ENCODE data around the gene SLC2A13.
A peak's percentile ranks its signal among the peaks of the same experiment; 100 is the strongest.
"Not testable (repeated sequence)": the region's sequence is repeated elsewhere in the genome, so short reads cannot be mapped to it uniquely, and the experiment has no call there.

Gene SLC2A13

GRCh38 chr12:39752482-39753137 lies 353.3 kb downstream of the SLC2A13 start:
- Mint-ChIP-seq H3K27ac (no peak overlapping the region), H3K9me3 (no peaks in the 10 kb centered on the region), H3K36me3 (ENCODE audit: low read depth) (no peaks in the 10 kb centered on the region), H3K4me3 (no peak overlapping the region), H3K27me3 (ENCODE audit: low read depth) (peaks cover 4% of the 10 kb centered on the region), H3K4me1 (ENCODE audit: low read depth) (no peaks in the 10 kb centered on the region)
- DNase-seq (ENCODE audit: low spot score) = no peak

DNA sequence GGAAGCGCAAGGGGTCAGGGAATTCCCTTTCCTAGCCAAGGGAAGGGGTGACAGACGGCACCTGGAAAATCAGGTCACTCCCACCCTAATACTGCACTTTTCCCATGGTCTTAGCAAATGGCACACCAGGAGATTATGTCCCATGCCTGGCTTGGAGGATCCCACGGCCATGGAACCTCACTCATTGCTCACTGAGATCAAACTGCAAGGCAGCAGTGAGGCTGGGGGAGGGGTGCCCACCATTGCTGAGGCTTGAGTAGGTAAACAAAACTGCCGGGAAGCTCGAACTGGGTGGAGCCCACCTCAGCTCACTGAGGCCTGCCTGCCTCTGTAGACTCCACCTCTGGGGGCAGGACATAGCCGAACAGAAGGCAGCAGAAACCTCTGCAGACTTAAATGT lies 359.7 kb downstream of the SLC2A13 start:
- not testable (repeated sequence) for H3K27me3 Mint-ChIP-seq (ENCODE audit: low read depth); H3K4me3 Mint-ChIP-seq; H3K9me3 Mint-ChIP-seq; DNase-seq (ENCODE audit: low spot score); H3K36me3 Mint-ChIP-seq (ENCODE audit: low read depth); H3K27ac Mint-ChIP-seq; H3K4me1 Mint-ChIP-seq (ENCODE audit: low read depth)

GRCh38 chr12:39743655-39744054 lies 362.2 kb downstream of the SLC2A13 start:
- Mint-ChIP-seq H3K27me3 (ENCODE audit: low read depth) (no peaks in the 10 kb centered on the region), H3K9me3 (peaks cover 9% of the 10 kb centered on the region), H3K36me3 (ENCODE audit: low read depth) (no peaks in the 10 kb centered on the region)

GRCh38 chr12:39736406-39736805 lies 369.5 kb downstream of the SLC2A13 start:
- H3K36me3 Mint-ChIP-seq (ENCODE audit: low read depth) = no peaks in the 10 kb centered on the region

More at GRCh38 chr12:39743655-39744054, 362.2 kb downstream of the SLC2A13 start:
- no peak for DNase-seq (ENCODE audit: low spot score)
- Mint-ChIP-seq H3K4me1 (ENCODE audit: low read depth) (no peaks in the 10 kb centered on the region), H3K27ac (no peak overlapping the region), H3K4me3 (no peak overlapping the region)

DNA sequence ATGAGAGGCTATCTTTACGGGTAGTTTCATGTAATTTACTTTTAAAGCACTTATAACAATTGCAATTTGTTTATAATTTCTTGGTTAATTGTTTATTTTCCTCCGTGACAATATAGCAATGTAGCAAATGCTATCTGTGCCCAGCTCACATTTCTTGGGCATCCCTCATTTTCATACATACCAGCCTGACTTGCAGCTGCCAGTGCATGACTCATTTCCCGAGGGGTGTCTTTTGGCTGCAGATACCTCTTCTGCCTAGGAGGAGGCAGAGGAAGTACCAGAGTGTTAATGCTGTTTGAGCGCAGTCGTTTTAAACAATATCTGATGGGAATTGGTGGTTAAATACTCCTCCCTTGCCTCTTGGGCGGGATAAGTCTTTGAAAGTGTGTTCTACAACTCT lies 382.1 kb downstream of the SLC2A13 start:
- no peaks in the 10 kb centered on the region for H3K36me3 Mint-ChIP-seq (ENCODE audit: low read depth)
- DNase-seq (ENCODE audit: low spot score) = no peak
- H3K9me3 Mint-ChIP-seq = peaks cover 4% of the 10 kb centered on the region
- peaks cover 15% of the 10 kb centered on the region for H3K4me1 Mint-ChIP-seq (ENCODE audit: low read depth)
- peaks cover 2% of the 10 kb centered on the region for H3K27me3 Mint-ChIP-seq (ENCODE audit: low read depth)
- H3K27ac Mint-ChIP-seq = no peak overlapping the region
- no peak overlapping the region for H3K4me3 Mint-ChIP-seq

More at GRCh38 chr12:39736406-39736805, 369.5 kb downstream of the SLC2A13 start:
- H3K27ac Mint-ChIP-seq = no peak overlapping the region
- peaks cover 26% of the 10 kb centered on the region for H3K9me3 Mint-ChIP-seq
- no peaks in the 10 kb centered on the region for H3K27me3 Mint-ChIP-seq (ENCODE audit: low read depth)
- no peak overlapping the region for H3K4me3 Mint-ChIP-seq
- no peaks in the 10 kb centered on the region for H3K4me1 Mint-ChIP-seq (ENCODE audit: low read depth)
- no peak for DNase-seq (ENCODE audit: low spot score)

DNA sequence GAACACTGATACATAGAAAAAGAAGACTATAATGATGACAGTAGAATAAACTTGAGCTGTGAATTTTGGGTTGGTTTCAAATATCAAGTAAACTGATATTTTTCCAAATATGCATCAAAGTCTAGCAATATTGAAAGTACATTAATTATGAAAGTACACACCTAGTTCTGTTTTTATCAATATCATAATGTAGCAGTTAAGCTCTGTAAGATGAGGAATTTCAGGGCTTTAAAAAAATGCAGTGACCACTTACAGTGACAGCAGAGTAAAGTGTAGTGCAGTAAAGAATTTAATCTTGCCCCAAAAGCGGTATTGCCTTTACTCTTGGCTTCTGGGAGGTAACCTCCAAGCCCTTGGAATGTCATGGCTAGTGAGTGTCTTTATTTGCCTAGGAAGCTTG lies 383.4 kb downstream of the SLC2A13 start:
- Mint-ChIP-seq H3K27me3 (ENCODE audit: low read depth) (peaks cover 6% of the 10 kb centered on the region), H3K4me1 (ENCODE audit: low read depth) (peaks cover 15% of the 10 kb centered on the region), H3K27ac (no peak overlapping the region), H3K36me3 (ENCODE audit: low read depth) (no peaks in the 10 kb centered on the region), H3K4me3 (peak overlapping the region; percentile 24), H3K9me3 (peaks cover 4% of the 10 kb centered on the region)
- no peak for DNase-seq (ENCODE audit: low spot score)

GRCh38 chr12:39713552-39713951 lies 392.3 kb downstream of the SLC2A13 start:
- Mint-ChIP-seq H3K4me1 (ENCODE audit: low read depth) (no peaks in the 10 kb centered on the region), H3K27me3 (ENCODE audit: low read depth) (peaks cover 9% of the 10 kb centered on the region), H3K27ac (no peak overlapping the region), H3K4me3 (no peak overlapping the region), H3K36me3 (ENCODE audit: low read depth) (no peaks in the 10 kb centered on the region), H3K9me3 (peaks cover 4% of the 10 kb centered on the region)
- DNase-seq (ENCODE audit: low spot score) = no peak

DNA sequence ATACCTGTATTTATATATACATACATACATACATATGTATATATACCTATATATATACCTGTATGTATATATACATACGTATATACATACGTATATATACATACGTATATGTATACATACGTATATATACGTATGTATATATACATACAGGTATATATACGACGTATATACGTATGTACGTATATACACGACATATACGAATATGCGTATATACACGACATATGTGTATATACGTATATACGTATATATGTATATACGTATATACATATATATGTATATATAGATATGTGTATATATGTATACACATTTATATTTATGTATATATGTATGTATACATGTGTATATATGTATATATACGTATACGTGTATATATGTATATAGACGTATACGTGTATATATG lies 393.5 kb downstream of the SLC2A13 start:
- DNase-seq (ENCODE audit: low spot score) = no peak
- Mint-ChIP-seq H3K36me3 (ENCODE audit: low read depth) (no peaks in the 10 kb centered on the region), H3K27ac (no peak overlapping the region), H3K4me1 (ENCODE audit: low read depth) (no peaks in the 10 kb centered on the region), H3K9me3 (peaks cover 4% of the 10 kb centered on the region), H3K4me3 (no peak overlapping the region), H3K27me3 (ENCODE audit: low read depth) (peaks cover 6% of the 10 kb centered on the region)

Data from T-helper 2 cell treated with Interferon-gamma antibody and Interleukin-4, amounts not matched to agents 5 μg/mL and 100 μg/mL, for 36 hours (primary cell).